Calu3 (cell line): Measurements from ENCODE around the gene SHISA6. TPM values are rescaled to one million over a fixed set of nuclear protein-coding genes. Genes with fewer than 3 reads are reported as not detected.
"Not testable (repeated sequence)": the region's sequence is repeated elsewhere in the genome, so short reads cannot be mapped to it uniquely, and the experiment has no call there.

Experiments
- BruUV-seq: library from RNA; stranded (reverse); fragments of 400-500 nt; replicated peaks from 2 replicates; lab custom pipeline; 2021; lab: Mats Ljungman, UMichigan
- CTCF ChIA-PET: fragments of 300-600 bp; sonication (Branson Sonifier 250); formaldehyde crosslinking; loops from one replicate; lab custom pipeline; 2022; ENCODE audit warnings: antibody characterized with exemption; lab: Charles Lee
- DNase-seq: peaks from one replicate; pipeline ENCODE4 v3.0.0; 2022
- H3K27ac Mint-ChIP-seq: one replicate; pipeline ENCODE4 v1.8.0; 2022; ENCODE audit warnings: mixed read lengths; ENCODE audit not compliant: unreplicated experiment
- H3K27me3 Mint-ChIP-seq: one replicate; pipeline ENCODE4 v1.8.0; 2022; ENCODE audit warnings: mixed read lengths; ENCODE audit not compliant: unreplicated experiment
- H3K36me3 Mint-ChIP-seq: one replicate; pipeline ENCODE4 v1.8.0; 2022; ENCODE audit warnings: mild to moderate bottlenecking, moderate library complexity, mixed read lengths; ENCODE audit not compliant: insufficient read depth, unreplicated experiment
- H3K4me1 Mint-ChIP-seq: one replicate; pipeline ENCODE4 v1.8.0; 2022; ENCODE audit warnings: mild to moderate bottlenecking, low read depth, mixed read lengths; ENCODE audit not compliant: unreplicated experiment
- H3K4me3 Mint-ChIP-seq: one replicate; pipeline ENCODE4 v1.8.0; 2022; ENCODE audit warnings: mild to moderate bottlenecking, low read depth, moderate library complexity, mixed read lengths; ENCODE audit not compliant: unreplicated experiment
- H3K9me3 Mint-ChIP-seq: one replicate; pipeline ENCODE4 v1.8.0; 2022; ENCODE audit warnings: low read depth, mixed read lengths; ENCODE audit not compliant: unreplicated experiment
- CTCF ChIP-seq: fragments of 200-600 bp; IDR thresholded peaks from one replicate; pipeline ENCODE4 v1.8.0; 2022; ENCODE audit warnings: antibody characterized with exemption; ENCODE audit not compliant: unreplicated experiment
- intact Hi-C: fragments of 100-400 bp; cut with micrococcal nuclease; formaldehyde crosslinking; loops from one replicate; pipeline ENCODE4 v1.10.0; 2022; ENCODE audit not compliant: unreplicated experiment
- total RNA-seq: library from RNA; stranded (reverse); gene quantifications from 2 replicates; pipeline ENCODE4 v1.2.3, GENCODE V29; 2022

Gene SHISA6
- total RNA-seq, 1 experiment from 2014 or later, result not detected

GRCh38 chr17:11298401-11298800 lies 57.4 kb downstream of the SHISA6 start:
- H3K36me3 Mint-ChIP-seq, result no peaks in the 10 kb centered on the region
- no peak overlapping the region for H3K27ac Mint-ChIP-seq
- H3K27me3 Mint-ChIP-seq, result no peaks in the 10 kb centered on the region
- no peak overlapping the region for H3K4me3 Mint-ChIP-seq
- DNase-seq, result no peak
- BruUV-seq, result no TSS peak
- intact Hi-C loops, result no loop called here
- peaks cover 9% of the 10 kb centered on the region for H3K9me3 Mint-ChIP-seq
- no peaks in the 10 kb centered on the region for H3K4me1 Mint-ChIP-seq
- CTCF ChIA-PET, result interaction anchor here (1.4 kb wide), 1 partner anchor 346 kb away, joined by 4 read pairs; no protein-coding TSS in a partner anchor
- no peak for TF ChIP-seq CTCF

- no TSS peak for BruUV-seq
- no peaks in the 10 kb centered on the region for H3K4me1 Mint-ChIP-seq
- H3K27me3 Mint-ChIP-seq, result no peaks in the 10 kb centered on the region
- no peak for TF ChIP-seq CTCF
- no peak overlapping the region for H3K4me3 Mint-ChIP-seq
- no peak for DNase-seq
- H3K9me3 Mint-ChIP-seq, result peaks cover 9% of the 10 kb centered on the region
- intact Hi-C loops, result no loop called here
- H3K27ac Mint-ChIP-seq, result no peak overlapping the region
- no peaks in the 10 kb centered on the region for H3K36me3 Mint-ChIP-seq
- CTCF ChIA-PET, result no interaction called here
These were observed 59.2 kb downstream of the SHISA6 start for GRCh38 chr17:11300201-11300600.

- CTCF ChIA-PET, result no interaction called here
- intact Hi-C loops, result no loop called here
- DNase-seq, result no peak
- H3K9me3 Mint-ChIP-seq, result peaks cover 9% of the 10 kb centered on the region
- no peak for TF ChIP-seq CTCF
- no peak overlapping the region for H3K27ac Mint-ChIP-seq
- no TSS peak for BruUV-seq
- H3K27me3 Mint-ChIP-seq, result no peaks in the 10 kb centered on the region
- H3K36me3 Mint-ChIP-seq, result no peaks in the 10 kb centered on the region
- H3K4me1 Mint-ChIP-seq, result no peaks in the 10 kb centered on the region
- H3K4me3 Mint-ChIP-seq, result no peak overlapping the region
These were observed 59.7 kb downstream of the SHISA6 start for GRCh38 chr17:11300738-11301137.

GRCh38 chr17:11301874-11302273 lies 60.9 kb downstream of the SHISA6 start:
- H3K27me3 Mint-ChIP-seq, BruUV-seq: not testable (repeated sequence)

GRCh38 chr17:11302401-11303186 lies 61.6 kb downstream of the SHISA6 start:
- no peak overlapping the region for H3K4me3 Mint-ChIP-seq
- no peak for TF ChIP-seq CTCF

More at GRCh38 chr17:11301874-11302273, 60.9 kb downstream of the SHISA6 start:
- CTCF ChIA-PET, H3K4me1 Mint-ChIP-seq, H3K36me3 Mint-ChIP-seq, H3K4me3 Mint-ChIP-seq, H3K9me3 Mint-ChIP-seq, H3K27ac Mint-ChIP-seq, intact Hi-C loops, DNase-seq: not testable (repeated sequence)

More at GRCh38 chr17:11302401-11303186, 61.6 kb downstream of the SHISA6 start:
- Mint-ChIP-seq H3K27me3 (no peaks in the 10 kb centered on the region), H3K36me3 (no peaks in the 10 kb centered on the region), H3K4me1 (no peaks in the 10 kb centered on the region), H3K27ac (no peak overlapping the region), H3K9me3 (peaks cover 3% of the 10 kb centered on the region)
- BruUV-seq, result no TSS peak
- no peak for DNase-seq
- CTCF ChIA-PET, result no interaction called here
- intact Hi-C loops, result no loop called here
